Progenitor cell of endocrine pancreas (in vitro differentiated cells): Measurements from ENCODE around the gene SRD5A1. TPM values are rescaled to one million over a fixed set of nuclear protein-coding genes. Genes with fewer than 3 reads are reported as not detected.

Experiments
- DNase-seq: peaks from one replicate; pipeline ENCODE4 v3.0.0; 2021; ENCODE audit warnings: low spot score; ENCODE audit not compliant: unreplicated experiment
- H3K27ac Mint-ChIP-seq: 2 replicates; pipeline ENCODE4 v1.8.0; 2021; ENCODE audit warnings: mild to moderate bottlenecking, moderate library complexity, mixed read lengths
- H3K27me3 Mint-ChIP-seq: 2 replicates; pipeline ENCODE4 v1.8.0; 2021; ENCODE audit warnings: mixed read lengths
- H3K36me3 Mint-ChIP-seq: 2 replicates; pipeline ENCODE4 v1.8.0; 2022; ENCODE audit warnings: mixed read lengths; ENCODE audit not compliant: insufficient read depth
- H3K4me1 Mint-ChIP-seq: 2 replicates; pipeline ENCODE4 v1.8.0; 2021; ENCODE audit warnings: low read depth, mixed read lengths
- H3K4me3 Mint-ChIP-seq: 2 replicates; pipeline ENCODE4 v1.8.0; 2021; ENCODE audit warnings: low read depth, mild to moderate bottlenecking, moderate library complexity, mixed read lengths
- H3K9me3 Mint-ChIP-seq: 2 replicates; pipeline ENCODE4 v1.8.0; 2021; ENCODE audit warnings: low read depth, mixed read lengths
- total RNA-seq: library from RNA; stranded (reverse); gene quantifications from 2 replicates; pipeline ENCODE4 v1.2.1, GENCODE V29; 2021
- TF ChIP-seq, protein P1 (sequence below): fragments of 200-600 bp; sonication (generic); IDR thresholded peaks from one replicate; pipeline ENCODE4 v1.5.0; 2021; ENCODE audit warnings: antibody characterized with exemption, mild to moderate bottlenecking; ENCODE audit not compliant: unreplicated experiment

SRD5A1 gene
- total RNA-seq, 1 donor from 2014 or later: 24.8 TPM

GRCh38 chr5:6719417-6719816 is 86.2 kb downstream of the SRD5A1 start:
- H3K9me3 Mint-ChIP-seq: no peaks in the 10 kb centered on the region
- DNase-seq: no peak
- H3K27ac Mint-ChIP-seq: no peak overlapping the region
- no peaks in the 10 kb centered on the region for H3K27me3 Mint-ChIP-seq
- no peak overlapping the region for H3K4me3 Mint-ChIP-seq
- H3K36me3 Mint-ChIP-seq: no peaks in the 10 kb centered on the region
- peaks cover 52% of the 10 kb centered on the region for H3K4me1 Mint-ChIP-seq
- TF ChIP-seq, protein P1, sequence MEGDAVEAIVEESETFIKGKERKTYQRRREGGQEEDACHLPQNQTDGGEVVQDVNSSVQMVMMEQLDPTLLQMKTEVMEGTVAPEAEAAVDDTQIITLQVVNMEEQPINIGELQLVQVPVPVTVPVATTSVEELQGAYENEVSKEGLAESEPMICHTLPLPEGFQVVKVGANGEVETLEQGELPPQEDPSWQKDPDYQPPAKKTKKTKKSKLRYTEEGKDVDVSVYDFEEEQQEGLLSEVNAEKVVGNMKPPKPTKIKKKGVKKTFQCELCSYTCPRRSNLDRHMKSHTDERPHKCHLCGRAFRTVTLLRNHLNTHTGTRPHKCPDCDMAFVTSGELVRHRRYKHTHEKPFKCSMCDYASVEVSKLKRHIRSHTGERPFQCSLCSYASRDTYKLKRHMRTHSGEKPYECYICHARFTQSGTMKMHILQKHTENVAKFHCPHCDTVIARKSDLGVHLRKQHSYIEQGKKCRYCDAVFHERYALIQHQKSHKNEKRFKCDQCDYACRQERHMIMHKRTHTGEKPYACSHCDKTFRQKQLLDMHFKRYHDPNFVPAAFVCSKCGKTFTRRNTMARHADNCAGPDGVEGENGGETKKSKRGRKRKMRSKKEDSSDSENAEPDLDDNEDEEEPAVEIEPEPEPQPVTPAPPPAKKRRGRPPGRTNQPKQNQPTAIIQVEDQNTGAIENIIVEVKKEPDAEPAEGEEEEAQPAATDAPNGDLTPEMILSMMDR: no peak

DNA sequence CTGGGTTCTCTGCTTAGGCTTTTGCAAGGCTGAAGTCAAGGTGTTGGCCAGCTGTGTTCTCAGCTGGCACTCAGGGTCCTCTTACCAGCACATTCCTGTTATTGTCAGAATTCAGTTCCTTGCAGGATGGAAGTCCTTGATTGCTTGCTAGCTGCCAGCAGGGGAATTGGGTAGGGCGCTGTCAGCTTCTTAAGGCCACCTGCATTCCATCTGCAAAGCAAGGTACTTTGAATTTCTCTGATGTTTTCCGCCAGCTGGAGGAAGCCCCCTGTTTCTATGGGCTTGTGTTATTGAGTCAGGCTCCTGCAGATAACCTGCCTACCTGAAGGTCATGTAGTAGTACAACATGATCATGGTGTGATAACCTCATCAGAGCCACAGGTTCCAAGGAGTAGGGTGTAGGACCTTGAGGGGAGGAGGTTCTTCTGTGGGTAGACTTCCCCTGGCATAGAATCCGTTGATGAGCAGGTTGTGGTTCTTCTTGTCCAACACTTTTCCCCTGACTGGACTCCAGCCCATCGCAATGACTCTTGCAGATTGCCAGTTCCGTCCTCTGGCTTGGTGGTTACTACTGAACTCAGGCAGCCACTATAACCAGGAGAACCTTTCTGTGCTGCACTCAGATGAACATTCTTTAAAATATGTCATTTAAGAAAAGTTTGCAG is 86.8 kb downstream of the SRD5A1 start:
- Mint-ChIP-seq H3K9me3 (no peaks in the 10 kb centered on the region), H3K4me1 (peaks cover 50% of the 10 kb centered on the region), H3K4me3 (no peak overlapping the region), H3K27ac (no peak overlapping the region), H3K36me3 (no peaks in the 10 kb centered on the region), H3K27me3 (no peaks in the 10 kb centered on the region)
- TF ChIP-seq, protein P1: no peak
- DNase-seq: no peak

DNA sequence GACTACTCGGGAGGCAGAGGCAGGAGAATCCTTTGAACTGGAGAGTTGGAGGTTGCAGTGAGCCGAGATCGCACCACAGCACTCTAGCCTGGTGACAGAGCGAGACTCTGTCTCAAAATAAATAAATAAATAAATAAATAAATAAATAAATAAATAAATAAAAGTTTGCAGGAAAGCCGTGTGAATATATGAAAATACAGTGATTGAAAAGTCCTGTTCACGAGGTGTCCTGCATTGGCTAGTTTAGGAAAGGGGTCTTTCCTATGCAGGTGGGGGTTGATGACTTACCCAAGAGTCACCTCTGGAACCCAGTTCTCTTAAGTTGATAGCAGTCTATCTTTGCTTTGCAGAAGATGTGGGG is 87.3 kb downstream of the SRD5A1 start:
- Mint-ChIP-seq H3K4me1 (peaks cover 45% of the 10 kb centered on the region), H3K27me3 (no peaks in the 10 kb centered on the region)

DNA sequence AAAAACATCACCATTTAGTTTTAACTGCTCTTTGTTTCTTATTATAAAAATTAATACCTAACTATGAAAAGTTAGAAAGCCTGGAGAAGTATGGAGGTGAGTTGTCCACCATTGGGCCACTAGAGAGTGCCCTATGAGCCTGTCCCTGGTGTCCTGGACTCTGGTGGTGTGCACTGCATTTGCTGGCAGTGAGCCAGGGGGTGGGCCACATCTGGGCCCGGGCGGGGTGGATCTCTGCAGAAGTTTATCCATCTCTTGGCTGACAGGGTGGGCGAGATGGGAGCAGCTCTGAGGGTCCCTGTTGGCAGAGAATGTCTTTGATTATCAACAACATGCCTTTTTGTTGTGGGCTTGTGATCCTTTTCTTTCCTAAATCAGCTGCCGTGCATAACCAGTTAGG is 88.2 kb downstream of the SRD5A1 start:
- Mint-ChIP-seq H3K4me3 (no peak overlapping the region), H3K27ac (no peak overlapping the region), H3K36me3 (no peaks in the 10 kb centered on the region), H3K4me1 (peaks cover 36% of the 10 kb centered on the region), H3K27me3 (no peaks in the 10 kb centered on the region), H3K9me3 (no peaks in the 10 kb centered on the region)
- DNase-seq: no peak
- TF ChIP-seq, protein P1: no peak

More for the DNA sequence above, 87.3 kb downstream of the SRD5A1 start:
- no peak for DNase-seq
- Mint-ChIP-seq H3K9me3 (no peaks in the 10 kb centered on the region), H3K4me3 (no peak overlapping the region), H3K36me3 (no peaks in the 10 kb centered on the region), H3K27ac (no peak overlapping the region)
- TF ChIP-seq, protein P1: no peak

GRCh38 chr5:6722015-6722414 is 88.8 kb downstream of the SRD5A1 start:
- H3K27me3 Mint-ChIP-seq: no peaks in the 10 kb centered on the region
- no peak overlapping the region for H3K4me3 Mint-ChIP-seq
- no peak overlapping the region for H3K27ac Mint-ChIP-seq
- TF ChIP-seq, protein P1: no peak
- H3K4me1 Mint-ChIP-seq: peaks cover 32% of the 10 kb centered on the region
- DNase-seq: no peak
- H3K36me3 Mint-ChIP-seq: no peaks in the 10 kb centered on the region
- no peaks in the 10 kb centered on the region for H3K9me3 Mint-ChIP-seq
